ENCODE measurements around the gene PDE6B.
"Not testable (repeated sequence)": the region's sequence is repeated elsewhere in the genome, so short reads cannot be mapped to it uniquely, and the experiment has no call there.

Gene PDE6B

DNA sequence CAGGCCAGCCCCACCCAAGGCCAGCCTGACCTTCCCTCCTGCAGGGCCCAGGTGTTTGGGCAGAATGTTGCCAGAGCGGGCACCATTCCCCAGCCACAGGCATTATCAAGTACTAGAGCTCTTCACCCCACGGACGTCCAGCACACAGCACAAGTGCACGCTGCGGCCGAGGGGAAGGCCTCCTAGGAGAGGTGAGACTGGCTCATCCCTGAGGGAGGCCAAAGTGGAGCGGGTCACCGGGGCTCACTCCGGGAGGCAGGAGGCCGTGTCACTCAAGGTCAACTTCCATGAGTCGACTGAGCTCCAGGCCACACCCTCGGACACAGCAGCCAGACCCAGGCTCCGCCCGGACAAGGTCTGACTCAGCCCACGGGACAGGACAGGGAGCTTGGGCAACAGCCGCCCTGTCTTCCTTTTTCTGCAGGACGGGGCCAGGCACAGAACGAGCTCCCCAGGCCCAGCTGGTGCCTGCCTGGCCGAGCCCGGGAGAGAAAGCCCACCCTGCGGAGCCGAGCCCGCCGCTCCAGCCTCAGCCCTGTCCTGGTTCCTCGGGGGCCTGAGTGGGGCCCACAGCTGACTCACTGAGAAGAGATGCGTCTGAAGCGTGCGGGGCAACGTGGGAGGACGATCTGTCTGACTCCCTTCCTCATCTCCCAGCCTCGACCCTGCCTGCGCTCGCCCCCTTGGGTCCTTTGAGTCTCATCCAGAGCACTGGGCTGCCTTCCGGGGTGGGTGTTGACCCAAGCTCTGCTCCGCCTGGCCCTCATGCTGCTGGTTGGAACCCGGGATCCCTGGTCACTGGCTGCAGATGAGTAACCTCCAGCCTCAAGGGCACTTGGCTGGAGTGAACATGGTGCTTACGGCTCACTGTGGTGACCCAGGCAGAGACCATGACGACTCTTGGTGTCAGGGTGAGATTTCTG is 61.9 kb downstream of the PDE6B start:
- DNase-seq, result no peak

- DNase-seq, result no peak
Measured at GRCh38 chr4:687971-688853, 62.8 kb downstream of the PDE6B start.

GRCh38 chr4:688854-689681 is 63.7 kb downstream of the PDE6B start, which contains the start of gene SLC49A3:
SLC49A3 (minus strand) TSS chr4:689151; CDS start chr4:689127, 24 bp downstream.
- DNase-seq, result no peak

- no peak for DNase-seq
Measured at GRCh38 chr4:689723-690122, 64.3 kb downstream of the PDE6B start.

- DNase-seq, result no peak
Measured at GRCh38 chr4:692771-693554, 67.6 kb downstream of the PDE6B start.

DNA sequence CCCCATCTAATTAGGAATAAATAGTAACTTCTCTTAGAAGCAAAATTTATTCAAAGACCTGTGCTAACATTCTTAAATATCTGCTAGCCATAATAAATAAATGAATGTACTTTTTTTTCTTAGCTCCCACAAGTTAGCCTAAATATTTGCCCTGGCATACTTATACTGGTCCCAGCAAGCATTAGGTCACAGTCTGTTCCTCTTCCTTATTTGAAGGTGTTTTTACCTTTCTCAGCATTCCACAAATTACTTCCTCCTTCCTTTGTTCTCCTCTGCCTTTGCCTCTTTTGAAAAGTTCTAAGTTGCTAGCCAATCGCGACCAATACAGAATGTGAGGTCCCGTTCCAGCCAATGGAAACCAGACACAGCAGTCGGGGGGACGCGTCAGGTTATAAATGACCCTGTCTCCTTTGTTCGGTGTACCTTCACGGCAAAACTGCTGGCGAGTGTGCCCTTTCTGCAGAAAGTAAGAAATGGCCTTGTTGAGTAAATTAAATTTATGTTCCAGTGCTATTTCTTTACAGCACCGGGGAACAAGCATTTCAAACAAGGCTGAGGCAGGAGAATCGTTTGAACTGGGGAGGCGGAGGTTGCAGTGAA is 69.1 kb downstream of the PDE6B start:
- not testable (repeated sequence) for DNase-seq

DNA sequence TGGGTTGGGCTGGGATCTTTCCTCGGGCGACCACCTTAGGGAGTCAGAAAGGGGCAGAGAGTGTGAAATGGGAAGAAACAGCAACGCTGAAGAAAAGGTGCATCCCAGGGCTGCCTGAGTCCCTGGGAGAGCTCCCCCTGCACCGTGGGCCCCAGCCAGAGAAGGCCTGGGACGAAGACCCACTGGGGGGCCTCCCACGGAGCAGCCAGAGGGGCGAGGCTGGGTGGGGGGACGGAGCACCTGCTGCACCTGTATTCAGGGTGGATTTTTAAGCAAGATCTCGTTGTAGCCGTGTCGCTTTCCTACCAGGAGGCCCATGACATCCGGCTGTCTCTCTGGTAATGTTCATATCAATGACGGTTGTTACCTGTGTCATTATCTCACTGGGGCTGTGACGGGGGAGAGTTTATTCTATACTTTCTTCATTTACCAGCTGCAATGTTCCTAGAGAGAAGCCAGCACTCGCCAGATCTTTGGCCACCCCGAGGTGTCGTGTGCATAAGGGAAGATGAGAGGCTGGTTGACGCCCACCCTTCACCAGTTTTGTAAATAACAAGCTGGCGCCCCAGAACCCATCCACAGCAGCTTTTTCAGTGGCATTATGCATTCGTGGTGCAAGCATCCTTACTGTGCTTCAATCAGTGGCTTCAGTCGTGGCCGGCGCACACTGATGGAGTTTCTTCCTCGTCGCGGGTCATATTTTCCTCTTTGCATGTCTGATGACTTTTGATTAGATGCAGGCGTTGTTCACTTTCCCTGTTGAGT is 74.6 kb downstream of the PDE6B start:
- no peak for DNase-seq

DNA sequence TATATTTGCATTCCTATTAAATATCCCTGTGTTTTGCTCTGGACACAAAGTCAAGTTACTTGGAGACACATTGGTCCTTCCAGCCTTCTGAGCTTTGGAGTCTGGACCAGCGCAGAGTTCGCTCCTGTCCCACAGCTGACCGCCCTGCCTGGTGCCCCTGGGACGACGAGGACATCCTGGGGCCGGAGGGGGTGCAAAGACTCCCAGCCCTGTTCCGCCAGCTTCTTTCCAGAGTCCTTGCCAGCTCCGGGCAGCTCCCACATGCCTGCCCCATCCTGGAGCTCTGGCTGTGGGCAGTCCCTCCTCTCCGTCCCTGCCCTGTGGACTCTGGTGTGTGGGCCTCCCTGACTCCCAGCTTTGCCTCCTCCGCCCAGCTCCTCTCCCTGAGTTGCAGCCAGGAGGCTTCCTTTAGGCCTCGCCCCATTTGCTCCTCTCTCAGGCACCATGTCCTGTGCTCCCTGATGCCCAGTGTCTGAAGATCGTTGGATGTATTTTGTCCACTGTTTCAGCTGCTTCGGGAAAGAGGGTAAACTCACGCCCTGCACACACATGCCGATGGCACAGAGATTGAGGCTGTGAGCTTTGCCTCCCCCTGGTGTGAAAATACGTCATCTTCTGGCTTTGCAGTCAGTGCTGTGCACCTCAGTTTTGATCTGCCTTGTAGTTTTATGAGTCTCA is 75.4 kb downstream of the PDE6B start:
- no peak for DNase-seq

- no peak for DNase-seq
Measured at GRCh38 chr4:702618-703048, 77.3 kb downstream of the PDE6B start.

- DNase-seq, result no peak
Measured at GRCh38 chr4:703336-704197, 78.2 kb downstream of the PDE6B start.

DNA sequence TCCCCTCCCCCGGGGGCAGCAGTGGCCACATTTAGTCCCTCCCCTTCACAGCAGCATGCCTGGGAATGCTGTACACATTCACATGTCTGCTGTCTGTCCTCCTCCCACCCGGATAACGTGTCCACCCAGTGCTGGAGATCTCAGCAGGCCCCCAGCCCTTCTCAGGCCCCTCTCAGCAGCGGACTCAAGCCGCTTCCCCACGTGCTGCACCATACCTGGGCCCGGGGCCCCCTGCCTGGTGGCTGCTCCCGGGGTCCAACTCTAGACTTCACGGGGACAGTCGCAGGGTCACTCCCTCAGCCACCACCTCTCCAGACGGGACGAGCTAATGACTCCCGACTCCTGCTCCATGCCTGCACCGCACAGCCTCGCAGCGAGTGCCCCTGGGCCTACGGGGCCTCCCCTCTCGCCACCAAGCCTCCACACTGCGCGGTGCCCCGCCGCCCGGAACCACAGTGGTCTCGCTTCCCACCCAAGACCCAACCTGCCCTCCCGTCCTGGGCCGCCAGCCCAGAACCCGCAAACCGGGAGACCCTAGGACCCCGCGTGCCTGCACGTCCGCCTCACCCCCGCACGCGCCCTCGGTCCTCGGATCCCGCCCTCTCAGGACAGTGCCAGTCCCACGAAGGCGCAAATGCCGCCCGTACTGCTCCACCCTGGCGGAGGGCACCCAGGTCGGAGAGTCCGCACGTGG is 79.0 kb downstream of the PDE6B start:
- no peak for DNase-seq

DNA sequence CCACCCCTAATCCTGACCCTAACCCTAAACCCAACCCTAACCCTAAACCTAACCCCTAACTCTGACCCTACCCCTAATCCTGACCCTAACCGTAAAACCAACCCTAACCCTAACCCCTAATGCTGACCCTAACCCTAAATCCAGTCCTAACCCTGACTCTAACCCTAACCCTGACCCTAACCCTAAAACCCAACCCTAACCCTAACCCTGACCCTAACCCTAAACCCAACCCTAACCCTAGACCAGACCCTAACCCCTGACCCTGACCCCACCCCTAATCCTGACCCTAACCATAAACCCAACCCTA is 79.6 kb downstream of the PDE6B start:
- no peak for DNase-seq

DNA sequence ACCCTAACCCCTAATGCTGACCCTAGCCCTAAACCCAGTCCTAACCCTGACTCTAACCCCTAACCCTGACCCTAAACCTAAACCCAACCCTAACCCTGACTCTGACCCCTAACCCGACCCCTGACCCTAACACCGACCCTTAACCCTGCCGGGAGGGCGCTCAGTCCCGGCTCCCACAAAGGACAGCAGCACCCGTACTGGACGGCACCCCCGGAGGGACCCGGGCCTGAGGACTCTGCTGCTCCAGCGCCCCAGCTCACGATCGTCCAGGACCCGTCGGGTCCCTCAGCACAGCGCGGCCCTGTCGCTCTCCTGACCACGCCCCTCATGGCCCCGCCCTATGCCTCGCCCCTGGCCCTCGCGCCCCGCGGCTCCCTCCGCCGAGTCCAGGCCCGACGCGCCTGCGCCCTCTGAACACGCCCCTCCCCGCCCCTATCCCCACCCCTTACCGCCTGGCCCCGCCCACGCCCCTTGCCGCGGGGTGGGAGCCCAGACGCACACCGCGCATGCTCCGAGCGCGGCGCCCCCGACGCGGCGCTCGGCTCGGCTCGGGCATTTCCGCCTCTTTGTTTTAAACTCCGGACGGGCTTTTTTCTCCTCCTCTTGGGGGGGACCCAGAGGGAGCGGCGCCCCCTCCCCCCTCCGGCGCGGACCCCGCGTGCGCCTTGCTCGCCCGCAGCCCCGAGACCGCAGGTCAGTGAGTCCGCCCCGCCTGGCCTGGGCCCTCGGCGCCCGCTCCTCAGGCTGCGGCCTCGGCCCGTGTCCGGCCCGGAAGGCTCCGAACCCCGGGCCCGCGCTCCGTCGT is 80.1 kb downstream of the PDE6B start, which contains the start of gene PCGF3:
Gene PCGF3 (plus strand): TSS at position 555 of the 805 bp plus-strand sequence. CDS start 27,849 bp downstream, outside the sequence.
- DNase-seq, result peak; percentile 99

- DNase-seq, result not testable (repeated sequence)
Measured at GRCh38 chr4:706083-706633, 80.8 kb downstream of the PDE6B start.

- no peak for DNase-seq
Measured at GRCh38 chr4:706834-707598, 81.6 kb downstream of the PDE6B start.

DNA sequence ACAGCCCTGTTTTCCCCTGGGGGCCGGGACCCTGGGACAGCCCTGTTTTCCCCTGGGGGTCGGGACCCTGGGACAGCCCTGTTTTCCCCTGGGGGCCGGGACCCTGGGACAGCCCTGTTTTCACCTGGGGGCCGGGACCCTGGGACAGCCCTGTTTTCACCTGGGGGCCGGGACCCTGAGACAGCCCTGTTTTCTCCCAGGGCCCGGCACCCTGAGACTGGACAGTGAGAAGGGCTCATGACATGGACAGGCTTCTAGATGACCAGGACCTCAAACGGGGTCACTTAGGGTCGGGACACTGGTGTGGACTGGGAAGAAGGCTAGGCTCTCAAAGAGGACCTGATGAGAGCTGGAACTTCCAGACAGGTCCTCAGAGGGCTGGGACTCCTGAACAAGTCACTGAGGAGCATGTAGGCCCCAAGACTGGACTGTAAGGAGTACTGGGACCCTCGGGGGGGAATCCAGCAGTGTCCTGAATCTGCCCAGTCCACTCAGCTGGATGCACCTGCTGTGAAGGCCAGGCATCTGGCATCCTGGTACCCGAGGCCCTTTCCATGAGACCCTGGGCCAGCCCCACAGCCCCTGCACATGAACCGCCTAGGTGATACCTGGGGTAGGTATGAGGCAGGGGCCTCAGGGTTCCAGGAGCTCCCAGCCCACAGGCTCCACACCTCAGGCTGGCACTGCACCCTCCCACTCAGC is 82.7 kb downstream of the PDE6B start:
- no peak for DNase-seq

Measured in activated CD4-positive, CD25-positive, alpha-beta regulatory T cell treated with anti-CD3 and anti-CD28 coated beads, Interleukin-2, amount 50 U/mL, for 72 hours (primary cell).